ENCODE results near the gene SETBP1.

SETBP1 gene

GRCh38 chr18:44842588-44843412 lies 162.1 kb downstream of the SETBP1 start:
- no peak for DNase-seq (ENCODE audit: low read depth)

GRCh38 chr18:44844486-44844885 lies 163.8 kb downstream of the SETBP1 start:
- no peak for DNase-seq (ENCODE audit: low read depth)

- no peak for DNase-seq (ENCODE audit: low read depth)
Measured at GRCh38 chr18:44846450-44846849, 165.8 kb downstream of the SETBP1 start.

GRCh38 chr18:44848644-44849335 lies 168.1 kb downstream of the SETBP1 start:
- DNase-seq (ENCODE audit: low read depth) = no peak

- no peak for DNase-seq (ENCODE audit: low read depth)
Measured at GRCh38 chr18:44849361-44849760, 168.7 kb downstream of the SETBP1 start.

GRCh38 chr18:44850001-44850400 lies 169.3 kb downstream of the SETBP1 start:
- no peak for DNase-seq (ENCODE audit: low read depth)

- no peak for DNase-seq (ENCODE audit: low read depth)
Measured at GRCh38 chr18:44851856-44852621, 171.4 kb downstream of the SETBP1 start.

GRCh38 chr18:44852818-44853217 lies 172.1 kb downstream of the SETBP1 start:
- no peak for DNase-seq (ENCODE audit: low read depth)

GRCh38 chr18:44853430-44853829 lies 172.7 kb downstream of the SETBP1 start:
- DNase-seq (ENCODE audit: low read depth) = no peak

GRCh38 chr18:44855681-44856080 lies 175.0 kb downstream of the SETBP1 start:
- DNase-seq (ENCODE audit: low read depth) = no peak

GRCh38 chr18:44856157-44856556 lies 175.5 kb downstream of the SETBP1 start:
- no peak for DNase-seq (ENCODE audit: low read depth)

- no peak for DNase-seq (ENCODE audit: low read depth)
Measured at GRCh38 chr18:44857081-44857480, 176.4 kb downstream of the SETBP1 start.

- no peak for DNase-seq (ENCODE audit: low read depth)
Measured at GRCh38 chr18:44857744-44858491, 177.2 kb downstream of the SETBP1 start.

GRCh38 chr18:44859263-44859662 lies 178.6 kb downstream of the SETBP1 start:
- no peak for DNase-seq (ENCODE audit: low read depth)

- no peak for DNase-seq (ENCODE audit: low read depth)
Measured at GRCh38 chr18:44859751-44860439, 179.2 kb downstream of the SETBP1 start.

- DNase-seq (ENCODE audit: low read depth) = no peak
Measured at GRCh38 chr18:44862112-44862511, 181.4 kb downstream of the SETBP1 start.

GRCh38 chr18:44866103-44866502 lies 185.4 kb downstream of the SETBP1 start:
- DNase-seq (ENCODE audit: low read depth) = no peak

GRCh38 chr18:44869533-44869932 lies 188.8 kb downstream of the SETBP1 start:
- no peak for DNase-seq (ENCODE audit: low read depth)

- DNase-seq (ENCODE audit: low read depth) = no peak
Measured at GRCh38 chr18:44870631-44871502, 190.2 kb downstream of the SETBP1 start.

GRCh38 chr18:44871771-44872170 lies 191.1 kb downstream of the SETBP1 start:
- no peak for DNase-seq (ENCODE audit: low read depth)

All from activated gamma-delta T cell treated with anti-CD3 and anti-CD28 coated beads, Interleukin-2, amount 50 U/mL, for 16 hours (primary cell).